Measurements from ENCODE around the gene KIF1A. TPM values are rescaled to one million over a fixed set of nuclear protein-coding genes. Genes with fewer than 3 reads are reported as not detected.

The KIF1A gene
- total RNA-seq, 1 donor from 2014 or later, result 52.2 TPM

- H3K27me3 Mint-ChIP-seq (ENCODE audit: unreplicated experiment), result peaks cover 2% of the 10 kb centered on the region
- TF ChIP-seq, protein P1, sequence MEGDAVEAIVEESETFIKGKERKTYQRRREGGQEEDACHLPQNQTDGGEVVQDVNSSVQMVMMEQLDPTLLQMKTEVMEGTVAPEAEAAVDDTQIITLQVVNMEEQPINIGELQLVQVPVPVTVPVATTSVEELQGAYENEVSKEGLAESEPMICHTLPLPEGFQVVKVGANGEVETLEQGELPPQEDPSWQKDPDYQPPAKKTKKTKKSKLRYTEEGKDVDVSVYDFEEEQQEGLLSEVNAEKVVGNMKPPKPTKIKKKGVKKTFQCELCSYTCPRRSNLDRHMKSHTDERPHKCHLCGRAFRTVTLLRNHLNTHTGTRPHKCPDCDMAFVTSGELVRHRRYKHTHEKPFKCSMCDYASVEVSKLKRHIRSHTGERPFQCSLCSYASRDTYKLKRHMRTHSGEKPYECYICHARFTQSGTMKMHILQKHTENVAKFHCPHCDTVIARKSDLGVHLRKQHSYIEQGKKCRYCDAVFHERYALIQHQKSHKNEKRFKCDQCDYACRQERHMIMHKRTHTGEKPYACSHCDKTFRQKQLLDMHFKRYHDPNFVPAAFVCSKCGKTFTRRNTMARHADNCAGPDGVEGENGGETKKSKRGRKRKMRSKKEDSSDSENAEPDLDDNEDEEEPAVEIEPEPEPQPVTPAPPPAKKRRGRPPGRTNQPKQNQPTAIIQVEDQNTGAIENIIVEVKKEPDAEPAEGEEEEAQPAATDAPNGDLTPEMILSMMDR (IDR thresholded peaks at IDR 0.05; ENCODE audit: unreplicated experiment), result no peak
Measured at GRCh38 chr2:240707043-240707756, 112.8 kb downstream of the KIF1A start.

DNA sequence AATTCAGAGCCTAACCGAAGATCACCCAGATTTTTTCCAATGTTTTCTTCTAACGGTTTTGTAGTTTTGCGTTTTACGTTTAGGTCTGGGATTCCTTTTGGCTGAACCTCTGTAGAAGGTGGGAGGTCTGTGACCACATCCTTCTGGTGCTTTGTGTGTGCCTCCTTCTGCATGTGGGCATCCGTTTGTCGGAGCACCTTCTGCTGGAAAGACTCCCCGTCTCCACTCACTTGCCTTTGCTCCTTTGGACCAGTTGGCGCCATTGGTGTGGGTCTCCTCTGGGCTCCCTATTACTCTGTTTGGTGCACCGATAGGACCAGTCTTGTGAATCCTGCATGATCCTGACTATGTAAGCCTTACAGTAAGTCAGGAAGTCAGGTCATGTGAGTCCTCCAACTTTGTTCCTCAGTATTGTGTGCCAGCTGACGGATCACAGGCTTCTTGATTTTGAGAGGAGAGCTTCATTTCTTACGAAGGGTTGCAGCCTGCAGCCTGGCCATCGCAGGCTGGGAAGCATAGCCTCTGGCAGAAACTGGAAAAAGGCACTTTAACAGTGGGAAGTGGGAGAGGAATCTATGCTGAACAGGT lies 114.7 kb downstream of the KIF1A start:
- TF ChIP-seq, protein P1 (IDR thresholded peaks at IDR 0.05; ENCODE audit: unreplicated experiment), result no peak
- no peak for DNase-seq (ENCODE audit: low spot score)
- Mint-ChIP-seq H3K27me3 (ENCODE audit: unreplicated experiment) (peaks cover 2% of the 10 kb centered on the region), H3K9me3 (ENCODE audit: unreplicated experiment) (no peaks in the 10 kb centered on the region), H3K4me1 (ENCODE audit: unreplicated experiment) (no peaks in the 10 kb centered on the region), H3K4me3 (ENCODE audit: unreplicated experiment) (no peak overlapping the region), H3K36me3 (ENCODE audit: low read depth, unreplicated experiment) (no peaks in the 10 kb centered on the region), H3K27ac (ENCODE audit: unreplicated experiment) (peak overlapping the region; percentile 46)

More at GRCh38 chr2:240707043-240707756, 112.8 kb downstream of the KIF1A start:
- no peaks in the 10 kb centered on the region for H3K36me3 Mint-ChIP-seq (ENCODE audit: low read depth, unreplicated experiment)
- no peak for DNase-seq (ENCODE audit: low spot score)
- no peaks in the 10 kb centered on the region for H3K9me3 Mint-ChIP-seq (ENCODE audit: unreplicated experiment)
- no peak overlapping the region for H3K27ac Mint-ChIP-seq (ENCODE audit: unreplicated experiment)
- H3K4me3 Mint-ChIP-seq (ENCODE audit: unreplicated experiment), result no peak overlapping the region
- no peaks in the 10 kb centered on the region for H3K4me1 Mint-ChIP-seq (ENCODE audit: unreplicated experiment)

DNA sequence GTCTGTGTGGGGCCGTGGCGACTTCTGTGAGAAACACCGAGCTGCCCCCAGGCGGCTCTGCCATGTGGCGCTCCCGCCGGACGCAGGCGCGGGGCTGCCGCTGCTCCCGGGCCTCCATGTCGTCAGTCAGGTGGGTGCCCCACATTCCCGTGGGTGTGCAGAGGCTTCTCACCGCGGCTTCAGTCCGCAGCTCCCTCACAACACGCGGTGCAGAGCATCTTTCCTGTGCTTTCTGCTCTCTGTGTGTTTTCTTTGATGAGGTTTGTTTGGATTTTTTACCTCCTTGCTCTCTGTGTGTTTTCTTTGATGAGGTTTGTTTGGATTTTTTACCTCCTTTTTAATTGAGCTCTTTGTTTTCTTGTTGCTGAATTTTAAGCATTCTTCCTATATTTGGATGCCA lies 115.4 kb downstream of the KIF1A start:
- Mint-ChIP-seq H3K27me3 (ENCODE audit: unreplicated experiment) (peaks cover 2% of the 10 kb centered on the region), H3K9me3 (ENCODE audit: unreplicated experiment) (no peaks in the 10 kb centered on the region)

DNA sequence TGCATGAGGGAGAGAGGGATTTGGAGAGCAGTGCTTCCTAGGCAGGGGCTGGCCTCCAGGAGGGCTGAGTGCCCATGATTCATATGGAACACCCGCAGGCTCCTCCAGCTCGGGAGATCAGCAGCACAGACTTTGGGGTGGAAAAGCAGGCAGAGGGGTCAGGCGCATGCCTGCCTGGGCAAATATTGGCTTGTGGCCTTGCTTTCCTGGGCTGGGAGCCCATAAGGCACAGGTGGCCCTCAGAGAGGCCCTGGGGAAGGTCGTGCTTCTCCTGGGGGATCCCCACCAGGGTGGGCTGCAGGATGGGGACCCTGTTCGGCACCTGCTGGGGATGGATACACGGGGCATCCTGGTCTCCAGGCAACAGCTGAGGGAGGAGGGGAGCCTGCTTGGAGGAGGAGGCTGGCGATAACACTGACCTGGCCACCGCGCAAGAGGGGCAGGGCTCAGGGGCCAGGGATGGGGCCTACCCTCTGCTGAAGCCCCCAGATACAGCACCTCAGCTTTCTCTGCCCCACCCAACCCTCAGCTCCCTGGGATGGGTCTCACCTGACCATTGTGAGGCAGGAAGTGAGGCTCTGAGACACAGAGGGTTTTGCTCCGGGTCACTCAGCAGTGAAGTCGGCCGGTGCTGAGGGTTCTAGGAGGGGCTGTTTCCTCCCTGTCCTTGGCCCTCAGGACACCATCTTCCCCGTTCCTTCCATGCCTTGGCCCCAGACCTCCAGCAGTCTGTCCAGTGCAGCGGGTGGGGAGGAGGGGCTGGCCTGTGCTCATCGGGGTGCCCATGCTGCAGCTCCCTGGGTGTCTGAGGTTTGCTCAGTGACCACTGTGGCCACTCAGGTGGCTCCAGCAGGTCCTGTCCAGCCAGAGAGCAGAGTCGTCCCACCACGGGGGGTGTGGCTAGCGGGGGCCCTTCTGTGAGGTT lies 116.3 kb downstream of the KIF1A start:
- H3K4me1 Mint-ChIP-seq (ENCODE audit: unreplicated experiment), result no peaks in the 10 kb centered on the region
- no peak overlapping the region for H3K4me3 Mint-ChIP-seq (ENCODE audit: unreplicated experiment)
- H3K27ac Mint-ChIP-seq (ENCODE audit: unreplicated experiment), result no peak overlapping the region
- TF ChIP-seq, protein P1 (IDR thresholded peaks at IDR 0.05; ENCODE audit: unreplicated experiment), result no peak
- H3K27me3 Mint-ChIP-seq (ENCODE audit: unreplicated experiment), result peaks cover 2% of the 10 kb centered on the region
- no peaks in the 10 kb centered on the region for H3K36me3 Mint-ChIP-seq (ENCODE audit: low read depth, unreplicated experiment)
- DNase-seq (ENCODE audit: low spot score), result no peak
- no peaks in the 10 kb centered on the region for H3K9me3 Mint-ChIP-seq (ENCODE audit: unreplicated experiment)

More for the DNA sequence above, 115.4 kb downstream of the KIF1A start:
- Mint-ChIP-seq H3K36me3 (ENCODE audit: low read depth, unreplicated experiment) (no peaks in the 10 kb centered on the region), H3K4me3 (ENCODE audit: unreplicated experiment) (no peak overlapping the region), H3K4me1 (ENCODE audit: unreplicated experiment) (no peaks in the 10 kb centered on the region), H3K27ac (ENCODE audit: unreplicated experiment) (peak overlapping the region; percentile 46)
- no peak for DNase-seq (ENCODE audit: low spot score)
- TF ChIP-seq, protein P1 (IDR thresholded peaks at IDR 0.05; ENCODE audit: unreplicated experiment), result no peak

All from endothelial cell (in vitro differentiated cells).